ENCODE measurements around the gene NUDT7. TPM values are rescaled to one million over a fixed set of nuclear protein-coding genes. Genes with fewer than 3 reads are reported as not detected.
A peak's percentile ranks its signal among the peaks of the same experiment; 100 is the strongest.

NUDT7 gene
- total RNA-seq, 1 experiment from 2014 or later, result 1.2 TPM

GRCh38 chr16:77780378-77780837, 58.1 kb downstream of the NUDT7 start:
- DNase-seq (ENCODE audit: low spot score), result no peak
- TF ChIP-seq, protein P1, sequence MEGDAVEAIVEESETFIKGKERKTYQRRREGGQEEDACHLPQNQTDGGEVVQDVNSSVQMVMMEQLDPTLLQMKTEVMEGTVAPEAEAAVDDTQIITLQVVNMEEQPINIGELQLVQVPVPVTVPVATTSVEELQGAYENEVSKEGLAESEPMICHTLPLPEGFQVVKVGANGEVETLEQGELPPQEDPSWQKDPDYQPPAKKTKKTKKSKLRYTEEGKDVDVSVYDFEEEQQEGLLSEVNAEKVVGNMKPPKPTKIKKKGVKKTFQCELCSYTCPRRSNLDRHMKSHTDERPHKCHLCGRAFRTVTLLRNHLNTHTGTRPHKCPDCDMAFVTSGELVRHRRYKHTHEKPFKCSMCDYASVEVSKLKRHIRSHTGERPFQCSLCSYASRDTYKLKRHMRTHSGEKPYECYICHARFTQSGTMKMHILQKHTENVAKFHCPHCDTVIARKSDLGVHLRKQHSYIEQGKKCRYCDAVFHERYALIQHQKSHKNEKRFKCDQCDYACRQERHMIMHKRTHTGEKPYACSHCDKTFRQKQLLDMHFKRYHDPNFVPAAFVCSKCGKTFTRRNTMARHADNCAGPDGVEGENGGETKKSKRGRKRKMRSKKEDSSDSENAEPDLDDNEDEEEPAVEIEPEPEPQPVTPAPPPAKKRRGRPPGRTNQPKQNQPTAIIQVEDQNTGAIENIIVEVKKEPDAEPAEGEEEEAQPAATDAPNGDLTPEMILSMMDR (conservative IDR thresholded peaks at IDR 0.05; ENCODE audit: low read depth, low read length), result no peak
- TF ChIP-seq EZH2 (IDR thresholded peaks at IDR 0.05; ENCODE audit: borderline replicate concordance, low read depth, low read length, poor library complexity, severe bottlenecking), result no peak
- H3K4me1 ChIP-seq (ENCODE audit: insufficient read depth, low read length, poor library complexity, severe bottlenecking), result no peaks in the 10 kb centered on the region
- CTCF ChIA-PET, result no interaction called here
- intact Hi-C loops (cut with micrococcal nuclease; ENCODE audit: unreplicated experiment), result no loop called here
- POLR2A ChIA-PET (ENCODE audit: low non-redundant PET), result no interaction called here
- no peak overlapping the region for H3K4me3 ChIP-seq (ENCODE audit: low read depth, low read length, poor library complexity, severe bottlenecking)
- BruUV-seq (replicated peaks), result no TSS peak
- H3K27me3 ChIP-seq (replicated peaks; ENCODE audit: insufficient read depth, low read depth, low read length, poor library complexity), result no peaks in the 10 kb centered on the region
- H3K9me3 ChIP-seq (ENCODE audit: low read depth, low read length, poor library complexity, severe bottlenecking), result no peaks in the 10 kb centered on the region
- H3K36me3 ChIP-seq (ENCODE audit: insufficient read depth, low read length, poor library complexity, severe bottlenecking), result no peaks in the 10 kb centered on the region
- no peak overlapping the region for H3K27ac ChIP-seq (ENCODE audit: low read depth, low read length, poor library complexity, severe bottlenecking)

DNA sequence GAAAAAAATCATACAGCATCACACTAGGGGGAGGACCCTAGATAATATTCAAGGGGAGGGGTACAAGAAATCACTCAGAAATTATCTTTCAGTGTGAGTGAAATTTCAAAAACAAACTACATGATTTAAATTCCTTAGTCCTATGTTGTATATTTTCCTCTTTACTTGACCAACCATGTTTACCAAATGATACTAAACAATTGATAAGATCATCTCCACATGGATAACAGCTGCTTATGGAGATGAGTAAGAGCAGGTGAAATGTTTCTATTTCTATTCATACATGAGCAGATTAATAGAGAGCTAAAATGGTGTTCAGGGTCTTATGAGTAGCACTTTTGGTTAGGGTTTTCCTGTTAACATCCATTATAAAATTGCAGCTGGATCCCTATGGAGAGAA, 58.8 kb downstream of the NUDT7 start:
- ChIA-PET POLR2A (ENCODE audit: low non-redundant PET) (no interaction called here), CTCF (no interaction called here)
- no peaks in the 10 kb centered on the region for H3K27me3 ChIP-seq (replicated peaks; ENCODE audit: insufficient read depth, low read depth, low read length, poor library complexity)
- no peak overlapping the region for H3K4me3 ChIP-seq (ENCODE audit: low read depth, low read length, poor library complexity, severe bottlenecking)
- TF ChIP-seq, protein P1 (conservative IDR thresholded peaks at IDR 0.05; ENCODE audit: low read depth, low read length), result no peak
- no peak for TF ChIP-seq EZH2 (IDR thresholded peaks at IDR 0.05; ENCODE audit: borderline replicate concordance, low read depth, low read length, poor library complexity, severe bottlenecking)
- DNase-seq (ENCODE audit: low spot score), result no peak
- no peaks in the 10 kb centered on the region for H3K9me3 ChIP-seq (ENCODE audit: low read depth, low read length, poor library complexity, severe bottlenecking)
- no peaks in the 10 kb centered on the region for H3K36me3 ChIP-seq (ENCODE audit: insufficient read depth, low read length, poor library complexity, severe bottlenecking)
- BruUV-seq (replicated peaks), result no TSS peak
- H3K27ac ChIP-seq (ENCODE audit: low read depth, low read length, poor library complexity, severe bottlenecking), result no peak overlapping the region
- no peaks in the 10 kb centered on the region for H3K4me1 ChIP-seq (ENCODE audit: insufficient read depth, low read length, poor library complexity, severe bottlenecking)
- intact Hi-C loops (cut with micrococcal nuclease; ENCODE audit: unreplicated experiment), result no loop called here

GRCh38 chr16:77782694-77783093, 60.4 kb downstream of the NUDT7 start:
- H3K36me3 ChIP-seq (ENCODE audit: insufficient read depth, low read length, poor library complexity, severe bottlenecking), result no peaks in the 10 kb centered on the region
- H3K27me3 ChIP-seq (replicated peaks; ENCODE audit: insufficient read depth, low read depth, low read length, poor library complexity), result peaks cover 15% of the 10 kb centered on the region
- no peak overlapping the region for H3K27ac ChIP-seq (ENCODE audit: low read depth, low read length, poor library complexity, severe bottlenecking)
- ChIA-PET CTCF (no interaction called here), POLR2A (ENCODE audit: low non-redundant PET) (no interaction called here)
- no peaks in the 10 kb centered on the region for H3K9me3 ChIP-seq (ENCODE audit: low read depth, low read length, poor library complexity, severe bottlenecking)
- H3K4me1 ChIP-seq (ENCODE audit: insufficient read depth, low read length, poor library complexity, severe bottlenecking), result no peaks in the 10 kb centered on the region
- intact Hi-C loops (cut with micrococcal nuclease; ENCODE audit: unreplicated experiment), result no loop called here
- H3K4me3 ChIP-seq (ENCODE audit: low read depth, low read length, poor library complexity, severe bottlenecking), result no peak overlapping the region
- no peak for DNase-seq (ENCODE audit: low spot score)
- TF ChIP-seq, protein P1 (conservative IDR thresholded peaks at IDR 0.05; ENCODE audit: low read depth, low read length), result peak; percentile 45
- no peak for TF ChIP-seq EZH2 (IDR thresholded peaks at IDR 0.05; ENCODE audit: borderline replicate concordance, low read depth, low read length, poor library complexity, severe bottlenecking)
- BruUV-seq (replicated peaks), result no TSS peak

Measured in A673 (cell line).